ENCODE data around the gene ENPP5.
"Not testable (repeated sequence)": the region's sequence is repeated elsewhere in the genome, so short reads cannot be mapped to it uniquely, and the experiment has no call there.

The ENPP5 gene

DNA sequence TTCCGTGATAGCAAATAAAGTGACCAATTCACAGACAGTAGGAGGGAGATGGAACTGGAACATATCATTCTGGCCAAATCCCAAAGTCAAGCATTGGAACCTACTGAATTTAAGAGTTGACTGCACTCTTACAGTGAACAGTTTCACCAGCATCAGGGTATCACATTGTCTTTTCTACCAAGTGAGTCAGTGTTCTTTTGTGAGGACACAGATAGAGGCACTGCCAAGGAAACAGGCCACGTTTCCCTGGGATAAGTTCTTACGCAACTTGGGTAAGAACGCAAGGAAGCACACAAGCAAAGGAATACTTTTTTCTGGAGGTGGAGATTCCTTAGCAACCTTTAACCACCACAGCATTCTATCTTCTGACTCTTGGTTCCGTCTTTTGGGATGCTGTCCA, 28.6 kb upstream of the ENPP5 start:
- Histone ChIP-seq H3K4me1 (ENCODE audit: insufficient read depth, low read length) (no peaks in the 10 kb centered on the region), H3K36me3 (ENCODE audit: insufficient read depth, low read length) (no peaks in the 10 kb centered on the region), H3K9me3 (ENCODE audit: control insufficient read depth, insufficient read depth, low read length) (no peaks in the 10 kb centered on the region), H3K9ac (ENCODE audit: low read depth, low read length) (no peak overlapping the region)

- Histone ChIP-seq H3K36me3 (ENCODE audit: insufficient read depth, low read length) (no peaks in the 10 kb centered on the region), H3K9ac (ENCODE audit: low read depth, low read length) (no peak overlapping the region)
Observed at GRCh38 chr6:46191961-46192360, 21.2 kb upstream of the ENPP5 start.

GRCh38 chr6:46190889-46191288, 20.1 kb upstream of the ENPP5 start:
- Histone ChIP-seq H3K9me3 (ENCODE audit: control insufficient read depth, insufficient read depth, low read length) (no peaks in the 10 kb centered on the region), H3K4me1 (ENCODE audit: insufficient read depth, low read length) (no peaks in the 10 kb centered on the region), H3K36me3 (ENCODE audit: insufficient read depth, low read length) (no peaks in the 10 kb centered on the region), H3K9ac (ENCODE audit: low read depth, low read length) (no peak overlapping the region)

More at GRCh38 chr6:46191961-46192360, 21.2 kb upstream of the ENPP5 start:
- no peaks in the 10 kb centered on the region for H3K9me3 ChIP-seq (ENCODE audit: control insufficient read depth, insufficient read depth, low read length)
- H3K4me1 ChIP-seq (ENCODE audit: insufficient read depth, low read length) = no peaks in the 10 kb centered on the region

DNA sequence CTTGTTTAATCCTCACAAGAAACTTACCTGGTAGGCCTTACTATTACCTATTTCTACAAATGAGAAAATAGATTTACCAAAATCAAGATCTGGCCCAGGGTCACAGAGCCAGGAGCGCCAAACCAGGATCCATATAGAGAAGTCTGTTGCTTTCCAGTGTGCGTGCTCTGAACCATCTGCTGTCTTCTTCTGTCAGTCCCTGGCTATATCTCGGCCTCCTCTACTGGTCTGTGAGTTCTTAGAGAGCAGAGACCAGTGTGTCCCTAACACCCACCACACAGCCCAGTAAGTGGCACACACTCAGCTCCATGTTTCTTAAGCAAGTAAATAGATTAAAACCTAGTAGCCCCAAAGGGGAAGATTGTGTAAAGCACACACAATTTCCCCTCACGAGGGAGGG, 18.9 kb upstream of the ENPP5 start:
- H3K9me3 ChIP-seq (ENCODE audit: control insufficient read depth, insufficient read depth, low read length) = no peaks in the 10 kb centered on the region
- H3K9ac ChIP-seq (ENCODE audit: low read depth, low read length) = no peak overlapping the region
- no peaks in the 10 kb centered on the region for H3K4me1 ChIP-seq (ENCODE audit: insufficient read depth, low read length)
- H3K36me3 ChIP-seq (ENCODE audit: insufficient read depth, low read length) = no peaks in the 10 kb centered on the region

- Histone ChIP-seq H3K9ac (ENCODE audit: low read depth, low read length) (no peak overlapping the region), H3K36me3 (ENCODE audit: insufficient read depth, low read length) (no peaks in the 10 kb centered on the region), H3K9me3 (ENCODE audit: control insufficient read depth, insufficient read depth, low read length) (no peaks in the 10 kb centered on the region), H3K4me1 (ENCODE audit: insufficient read depth, low read length) (no peaks in the 10 kb centered on the region)
Observed at GRCh38 chr6:46186583-46186982, 15.8 kb upstream of the ENPP5 start.

DNA sequence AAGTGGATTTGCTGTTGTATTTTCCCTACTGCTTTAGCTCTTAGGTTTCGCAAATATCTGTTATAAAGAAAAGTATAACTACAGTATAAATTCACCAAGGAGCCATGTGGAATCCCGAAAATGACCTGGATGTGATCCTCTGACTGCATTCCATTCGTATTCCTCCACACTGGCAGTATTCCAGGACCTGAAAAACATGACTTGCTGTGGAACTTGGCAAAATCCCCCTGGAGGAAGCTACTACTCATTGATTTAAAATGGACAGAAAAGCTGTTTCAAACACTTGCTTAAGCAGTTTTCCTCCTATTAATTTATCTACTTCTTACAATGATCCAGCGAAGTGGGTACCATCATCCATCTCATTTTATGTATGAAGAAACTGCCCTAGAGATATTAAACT, 13.3 kb upstream of the ENPP5 start:
- Histone ChIP-seq H3K4me1 (ENCODE audit: insufficient read depth, low read length) (no peaks in the 10 kb centered on the region), H3K9me3 (ENCODE audit: control insufficient read depth, insufficient read depth, low read length) (no peaks in the 10 kb centered on the region), H3K36me3 (ENCODE audit: insufficient read depth, low read length) (no peaks in the 10 kb centered on the region), H3K9ac (ENCODE audit: low read depth, low read length) (no peak overlapping the region)

DNA sequence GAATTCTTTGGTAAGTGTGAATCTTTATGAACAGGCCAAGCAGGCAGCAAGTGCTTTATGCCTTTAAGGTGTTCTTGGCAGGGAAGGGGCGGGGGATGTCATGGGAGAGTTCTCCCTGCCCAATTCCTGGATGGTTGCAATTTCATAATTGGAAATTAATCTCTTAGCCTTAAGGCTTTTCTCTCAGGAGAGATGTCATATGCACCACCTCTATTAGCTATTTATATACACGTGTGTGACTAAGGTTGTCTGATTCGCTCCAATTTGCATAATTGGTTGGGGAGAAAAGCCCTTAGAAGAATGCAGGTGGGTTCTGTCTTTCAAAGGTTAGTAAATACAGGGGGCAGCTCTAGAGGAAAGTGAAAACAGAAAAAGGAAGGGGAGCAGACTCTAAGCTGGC, 5.2 kb upstream of the ENPP5 start:
- Histone ChIP-seq H3K9me3 (ENCODE audit: control insufficient read depth, insufficient read depth, low read length) (no peaks in the 10 kb centered on the region), H3K36me3 (ENCODE audit: insufficient read depth, low read length) (no peaks in the 10 kb centered on the region), H3K4me1 (ENCODE audit: insufficient read depth, low read length) (no peaks in the 10 kb centered on the region)

DNA sequence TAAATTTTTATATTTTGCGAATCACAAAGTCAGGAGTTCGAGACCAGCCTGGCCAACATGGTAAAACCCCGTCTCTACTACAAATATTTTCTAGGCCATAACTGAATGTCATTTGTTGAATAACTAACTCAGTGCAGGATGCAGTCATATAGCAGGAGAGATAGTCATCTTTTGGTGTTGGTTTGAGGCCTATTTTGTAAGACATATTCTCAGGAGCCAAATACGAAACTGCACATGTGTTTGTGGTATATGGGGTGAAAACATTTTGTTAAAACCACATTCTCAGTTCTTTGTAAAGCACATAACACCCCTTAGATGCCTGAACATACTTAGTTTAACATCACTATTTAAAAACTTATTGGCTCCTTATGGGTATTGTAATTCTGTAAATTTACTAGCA, 4.7 kb upstream of the ENPP5 start:
- H3K4me1 ChIP-seq (ENCODE audit: insufficient read depth, low read length) = no peaks in the 10 kb centered on the region

More for the DNA sequence above, 5.2 kb upstream of the ENPP5 start:
- H3K9ac ChIP-seq (ENCODE audit: low read depth, low read length) = no peak overlapping the region

GRCh38 chr6:46174904-46175303, 4.1 kb upstream of the ENPP5 start:
- no peaks in the 10 kb centered on the region for H3K9me3 ChIP-seq (ENCODE audit: control insufficient read depth, insufficient read depth, low read length)
- no peaks in the 10 kb centered on the region for H3K36me3 ChIP-seq (ENCODE audit: insufficient read depth, low read length)
- H3K4me1 ChIP-seq (ENCODE audit: insufficient read depth, low read length) = no peaks in the 10 kb centered on the region
- no peak overlapping the region for H3K9ac ChIP-seq (ENCODE audit: low read depth, low read length)

More for the DNA sequence above, 4.7 kb upstream of the ENPP5 start:
- Histone ChIP-seq H3K9me3 (ENCODE audit: control insufficient read depth, insufficient read depth, low read length) (no peaks in the 10 kb centered on the region), H3K9ac (ENCODE audit: low read depth, low read length) (no peak overlapping the region), H3K36me3 (ENCODE audit: insufficient read depth, low read length) (no peaks in the 10 kb centered on the region)

DNA sequence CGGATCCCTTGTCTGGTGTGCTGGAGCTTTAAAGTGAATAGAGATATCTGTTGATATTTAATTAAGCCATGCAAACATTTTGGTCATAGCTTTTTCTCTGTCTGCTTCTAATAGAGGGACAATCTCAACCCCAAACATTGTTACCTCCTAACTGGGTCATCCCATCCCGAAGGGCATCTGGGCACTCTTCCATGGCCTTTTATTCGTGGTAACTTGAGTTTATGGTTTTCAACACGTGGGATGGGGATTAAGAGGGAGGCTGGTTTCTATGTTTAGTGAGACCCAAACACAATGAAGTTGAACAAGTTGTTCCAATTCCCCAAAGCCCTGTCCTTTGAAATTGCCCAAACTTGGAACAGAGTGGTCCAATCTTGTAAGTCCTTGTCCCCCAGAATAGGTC, 1.4 kb upstream of the ENPP5 start:
- Histone ChIP-seq H3K4me1 (ENCODE audit: insufficient read depth, low read length) (no peaks in the 10 kb centered on the region), H3K36me3 (ENCODE audit: insufficient read depth, low read length) (no peaks in the 10 kb centered on the region), H3K9me3 (ENCODE audit: control insufficient read depth, insufficient read depth, low read length) (no peaks in the 10 kb centered on the region), H3K9ac (ENCODE audit: low read depth, low read length) (no peak overlapping the region)

GRCh38 chr6:46160102-46160501, 10.7 kb downstream of the ENPP5 start:
- H3K4me1 ChIP-seq (ENCODE audit: insufficient read depth, low read length) = no peaks in the 10 kb centered on the region
- peaks cover 2% of the 10 kb centered on the region; the same call in 1 of the 2 replicates for H3K9me3 ChIP-seq (ENCODE audit: control insufficient read depth, insufficient read depth, low read length)
- H3K9ac ChIP-seq (ENCODE audit: low read depth, low read length) = no peak overlapping the region
- H3K36me3 ChIP-seq (ENCODE audit: insufficient read depth, low read length) = no peaks in the 10 kb centered on the region; the same call in 1 of the 2 replicates

GRCh38 chr6:46159229-46159628, 11.6 kb downstream of the ENPP5 start:
- Histone ChIP-seq H3K9ac (ENCODE audit: low read depth, low read length) (no peak overlapping the region), H3K9me3 (ENCODE audit: control insufficient read depth, insufficient read depth, low read length) (peaks cover 2% of the 10 kb centered on the region; the same call in 1 of the 2 replicates), H3K4me1 (ENCODE audit: insufficient read depth, low read length) (no peaks in the 10 kb centered on the region)

GRCh38 chr6:46156701-46157100, 14.1 kb downstream of the ENPP5 start:
- no peaks in the 10 kb centered on the region for H3K4me1 ChIP-seq (ENCODE audit: insufficient read depth, low read length)
- H3K9me3 ChIP-seq (ENCODE audit: control insufficient read depth, insufficient read depth, low read length) = peaks cover 2% of the 10 kb centered on the region; the same call in 1 of the 2 replicates
- H3K36me3 ChIP-seq (ENCODE audit: insufficient read depth, low read length) = no peaks in the 10 kb centered on the region
- H3K9ac ChIP-seq (ENCODE audit: low read depth, low read length) = no peak overlapping the region

More at GRCh38 chr6:46159229-46159628, 11.6 kb downstream of the ENPP5 start:
- no peaks in the 10 kb centered on the region; the same call in 1 of the 2 replicates for H3K36me3 ChIP-seq (ENCODE audit: insufficient read depth, low read length)

DNA sequence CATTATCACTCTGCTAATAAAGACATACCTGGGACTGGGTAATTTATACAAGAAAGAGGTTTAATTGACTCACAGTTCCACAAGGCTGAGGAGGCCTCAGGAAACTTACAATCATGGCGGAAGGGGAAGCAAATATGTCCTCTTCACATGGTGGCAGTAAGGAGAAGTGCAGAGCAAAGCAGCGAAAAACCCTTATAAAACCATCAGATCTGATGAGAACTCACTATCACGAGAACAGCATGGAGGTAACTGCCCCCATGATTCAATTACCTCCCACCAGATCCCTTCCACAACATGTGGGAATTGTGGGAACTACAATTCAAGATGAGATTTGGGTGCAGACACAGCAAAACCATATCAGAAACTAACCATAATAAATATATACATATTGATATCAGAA, 21.7 kb downstream of the ENPP5 start:
- not testable (repeated sequence) for H3K9ac ChIP-seq (ENCODE audit: low read depth, low read length); H3K9me3 ChIP-seq (ENCODE audit: control insufficient read depth, insufficient read depth, low read length)

GRCh38 chr6:46144270-46144669, 26.5 kb downstream of the ENPP5 start:
- no peaks in the 10 kb centered on the region; the same call in 1 of the 2 replicates for H3K4me1 ChIP-seq (ENCODE audit: insufficient read depth, low read length)
- no peaks in the 10 kb centered on the region for H3K36me3 ChIP-seq (ENCODE audit: insufficient read depth, low read length)
- H3K9ac ChIP-seq (ENCODE audit: low read depth, low read length) = no peak overlapping the region
- H3K9me3 ChIP-seq (ENCODE audit: control insufficient read depth, insufficient read depth, low read length) = no peaks in the 10 kb centered on the region

More for the DNA sequence above, 21.7 kb downstream of the ENPP5 start:
- H3K4me1 ChIP-seq (ENCODE audit: insufficient read depth, low read length); H3K36me3 ChIP-seq (ENCODE audit: insufficient read depth, low read length): not testable (repeated sequence)

GRCh38 chr6:46138281-46138680, 32.5 kb downstream of the ENPP5 start:
- Histone ChIP-seq H3K36me3 (ENCODE audit: insufficient read depth, low read length) (no peaks in the 10 kb centered on the region), H3K9me3 (ENCODE audit: control insufficient read depth, insufficient read depth, low read length) (no peaks in the 10 kb centered on the region), H3K4me1 (ENCODE audit: insufficient read depth, low read length) (no peaks in the 10 kb centered on the region), H3K9ac (ENCODE audit: low read depth, low read length) (no peak overlapping the region)

Data from ES-I3 (cell line).